IPS-NIHi11 (cell line): ENCODE measurements around the gene HECTD1.
"Not testable (repeated sequence)": the region's sequence is repeated elsewhere in the genome, so short reads cannot be mapped to it uniquely, and the experiment has no call there.

Source experiments
- DNase-seq: peaks from one replicate; pipeline ENCODE4 v3.0.0; 2012; ENCODE audit warnings: mixed read lengths, low spot score

Gene HECTD1

DNA sequence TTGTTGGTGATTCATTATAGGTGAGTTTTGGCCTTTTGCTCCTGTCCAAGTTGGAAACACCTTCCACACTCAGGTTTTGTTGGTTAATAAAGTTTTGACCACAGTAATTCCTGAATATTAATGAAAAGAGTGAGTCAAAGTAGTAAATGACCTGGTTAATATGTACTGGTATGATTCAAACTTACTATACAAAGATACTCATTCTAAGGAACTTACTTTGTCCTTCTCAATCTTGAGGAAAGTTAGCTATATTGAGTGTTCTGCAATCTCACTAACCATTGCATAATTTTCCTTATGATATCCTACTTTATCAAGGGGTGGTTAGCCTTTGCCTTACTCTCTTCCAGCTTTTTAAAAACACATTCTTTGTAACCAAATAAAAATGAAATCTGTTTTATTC, 20.9 kb upstream of the HECTD1 start:
- DNase-seq = no peak

GRCh38 chr14:31224808-31225207, 17.2 kb upstream of the HECTD1 start:
- DNase-seq = no peak

DNA sequence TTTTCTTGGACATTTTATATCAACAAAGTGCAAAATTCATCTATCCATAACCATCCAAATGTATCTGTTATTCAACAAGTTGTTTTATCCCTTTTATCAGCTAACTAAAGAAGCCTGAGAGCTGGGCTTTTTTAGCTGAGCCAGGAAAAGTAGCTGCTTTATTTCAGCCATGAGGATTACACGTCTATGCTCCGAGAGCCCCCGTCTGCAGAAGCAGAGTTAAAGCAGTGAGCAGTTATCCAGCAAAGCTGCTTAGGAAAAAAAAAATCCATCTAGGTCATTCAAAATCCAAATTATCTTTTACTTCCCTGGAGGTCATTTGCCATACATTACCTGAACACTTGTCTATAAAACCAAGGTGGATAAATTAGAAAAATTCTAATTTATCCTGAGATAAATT, 15.7 kb upstream of the HECTD1 start:
- DNase-seq = no peak

GRCh38 chr14:31222834-31223233, 15.2 kb upstream of the HECTD1 start:
- no peak for DNase-seq

DNA sequence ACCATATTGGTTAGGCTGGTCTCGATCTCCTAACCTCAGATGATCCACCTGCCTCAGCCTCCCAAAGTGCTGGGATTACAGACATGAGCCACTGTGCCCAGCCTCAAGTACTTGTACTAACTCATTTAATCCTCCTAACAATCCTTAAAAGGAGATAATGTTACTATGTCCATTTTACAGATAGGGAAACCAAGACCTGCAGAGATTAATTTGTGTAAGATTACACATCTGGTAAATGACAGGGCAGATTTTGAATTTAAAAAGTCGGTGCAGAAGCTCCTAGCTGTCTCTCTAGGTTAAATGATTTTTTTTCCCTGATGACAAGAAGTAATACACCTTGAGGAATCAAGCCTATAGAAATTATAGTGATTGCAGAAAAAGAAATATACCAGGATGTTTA, 13.7 kb upstream of the HECTD1 start:
- no peak for DNase-seq

DNA sequence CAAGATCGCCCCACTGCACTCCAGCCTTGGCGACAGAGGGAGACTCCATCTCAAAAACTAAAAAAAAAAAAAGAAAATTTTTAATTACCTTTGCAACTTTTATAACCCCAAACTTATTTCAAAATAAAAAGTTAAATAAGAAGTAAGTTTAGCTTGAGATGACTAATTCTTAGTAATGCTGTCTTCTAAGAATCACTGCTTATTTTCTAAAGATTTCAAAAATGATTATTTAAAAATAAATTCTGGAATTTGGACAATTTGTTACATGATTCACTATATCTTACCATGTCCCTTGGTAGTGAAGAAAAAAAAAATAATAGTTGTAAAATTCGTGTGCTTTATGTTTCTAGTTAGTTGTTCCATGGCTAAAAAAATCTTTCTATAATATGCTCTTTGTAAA, 11.6 kb upstream of the HECTD1 start:
- DNase-seq = no peak

DNA sequence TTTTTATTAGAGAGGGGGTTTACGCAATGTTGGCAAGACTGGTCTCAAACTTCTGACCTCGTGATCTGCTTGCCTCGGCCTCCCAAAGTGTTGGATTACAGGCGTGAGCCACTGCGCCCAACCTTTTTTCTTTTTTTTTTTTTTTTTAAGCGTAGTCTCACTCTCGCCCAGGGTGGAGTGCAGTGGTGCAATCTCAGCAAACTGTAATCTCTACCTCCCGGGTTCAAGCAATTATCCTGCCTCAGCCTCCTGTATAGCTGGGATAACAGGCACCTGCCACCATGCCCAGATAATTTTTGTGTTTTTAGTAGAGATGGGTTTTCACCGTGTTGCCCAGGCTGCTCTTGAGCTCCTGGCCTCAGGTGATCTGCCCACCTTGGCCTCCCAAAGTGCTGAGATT, 8.8 kb upstream of the HECTD1 start:
- DNase-seq = no peak

DNA sequence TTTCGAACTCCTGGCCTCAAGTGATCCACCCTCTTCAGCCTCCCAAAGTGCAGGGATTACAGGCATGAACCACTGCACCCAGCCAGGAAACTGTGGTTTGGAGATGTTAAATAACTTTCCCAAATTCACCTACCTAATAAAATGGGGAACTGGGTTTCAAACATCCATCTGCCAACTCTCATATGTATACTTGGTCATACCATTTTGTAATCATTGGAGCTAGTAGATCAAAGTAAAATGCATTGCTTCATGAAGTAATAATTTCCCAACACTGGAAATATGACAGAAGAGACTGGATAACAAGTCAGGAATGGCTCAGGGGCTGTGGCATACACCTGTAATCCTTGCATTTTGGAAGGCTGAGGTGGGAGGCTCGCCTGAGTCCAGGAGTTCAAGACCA, 5.3 kb upstream of the HECTD1 start:
- DNase-seq = no peak

DNA sequence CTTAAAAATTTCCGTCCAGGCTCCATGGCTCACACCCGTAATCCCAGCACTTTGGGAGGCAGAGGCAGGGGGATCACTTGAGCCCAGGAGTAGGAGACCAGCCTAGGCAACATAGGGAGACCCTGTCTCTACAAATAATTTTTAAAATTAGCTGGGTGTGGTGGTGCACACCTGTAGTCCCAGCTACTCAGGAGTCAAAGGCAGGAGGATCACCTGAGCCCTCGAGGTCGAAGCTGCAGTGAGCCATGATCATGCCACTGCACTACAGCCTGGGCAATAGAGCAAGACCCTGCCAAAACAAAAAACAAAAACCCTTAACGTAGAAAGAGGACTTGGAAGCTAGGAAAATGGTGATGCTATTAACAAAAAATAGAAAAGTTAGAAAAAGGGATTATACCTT, 2.0 kb upstream of the HECTD1 start:
- DNase-seq = no peak

- DNase-seq = no peak
These were observed 1.2 kb upstream of the HECTD1 start for GRCh38 chr14:31208546-31209424.

GRCh38 chr14:31207287-31207754, 272 bp downstream of the HECTD1 start:
- peak; percentile 97 for DNase-seq

GRCh38 chr14:31206536-31207286, 882 bp downstream of the HECTD1 start:
- DNase-seq = peak; percentile 42

DNA sequence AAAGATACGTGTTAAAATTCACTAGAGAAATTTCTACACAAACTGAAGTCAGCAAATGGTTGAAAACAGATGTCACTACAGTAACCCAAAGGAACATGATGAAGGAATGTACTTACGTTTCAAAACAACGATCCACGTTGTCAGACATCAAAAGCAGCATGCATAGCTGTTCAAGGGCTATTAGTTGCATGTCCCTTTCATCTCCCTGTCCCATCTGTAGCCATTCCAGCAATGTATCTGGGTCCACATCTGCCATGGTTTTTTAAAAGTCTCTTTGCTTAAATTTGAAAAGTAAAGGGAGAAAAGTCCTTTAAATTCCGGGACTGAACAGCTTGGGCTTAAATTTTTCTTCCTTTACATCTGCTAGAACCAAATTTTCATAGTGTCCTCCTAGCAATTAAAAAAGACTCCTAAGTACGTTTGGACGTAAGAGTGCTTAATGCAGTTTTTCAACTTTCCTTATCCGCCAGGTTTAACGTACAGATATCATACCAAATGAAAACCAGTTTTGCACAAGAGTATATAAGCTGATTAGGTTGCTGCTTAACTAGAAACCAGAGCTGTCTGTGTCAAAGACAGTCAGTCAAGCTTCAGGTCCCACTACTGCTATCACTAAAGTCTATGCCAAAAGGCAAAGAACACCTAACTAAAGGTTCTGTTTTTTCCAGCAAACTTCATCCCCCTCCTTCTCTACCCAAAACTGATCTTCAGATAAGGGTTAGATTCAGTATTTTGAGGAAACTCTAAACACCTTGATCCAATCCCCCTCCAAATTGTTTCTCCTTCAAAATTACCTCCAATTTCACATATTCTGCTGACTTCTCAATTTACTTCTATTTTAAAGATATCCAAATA, 1.7 kb downstream of the HECTD1 start:
- DNase-seq = no peak

GRCh38 chr14:31204593-31205534, 2.7 kb downstream of the HECTD1 start:
- DNase-seq = no peak

DNA sequence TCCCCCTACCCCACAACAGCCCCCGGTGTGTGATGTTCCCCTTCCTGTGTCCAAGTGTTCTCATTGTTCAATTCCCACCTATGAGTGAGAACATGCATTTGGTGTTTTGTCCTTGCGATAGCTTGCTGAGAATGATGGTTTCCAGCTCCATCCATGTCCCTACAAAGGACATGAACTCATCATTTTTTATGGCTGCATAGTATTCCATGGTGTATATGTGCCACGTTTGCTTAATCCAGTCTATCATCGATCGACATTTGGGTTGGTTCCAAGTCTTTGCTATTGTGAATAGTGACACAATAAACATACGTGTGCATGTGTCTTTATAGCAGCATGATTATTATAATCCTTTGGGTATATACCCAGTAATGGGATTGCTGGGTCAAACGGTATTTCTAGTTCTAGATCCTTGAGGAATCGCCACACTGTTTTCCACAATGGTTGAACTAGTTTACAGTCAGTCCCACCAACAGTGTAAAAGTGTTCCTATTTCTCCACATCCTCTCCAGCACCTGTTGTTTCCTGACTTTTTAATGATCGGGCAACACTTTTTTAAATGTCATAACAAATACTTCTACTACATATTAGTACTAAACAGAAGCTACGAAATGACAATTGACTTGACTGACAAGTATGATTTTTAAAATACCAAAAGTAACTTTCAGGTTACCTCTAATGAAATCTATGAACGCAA, 3.5 kb downstream of the HECTD1 start:
- not testable (repeated sequence) for DNase-seq

- no peak for DNase-seq
These were observed 4.2 kb downstream of the HECTD1 start for GRCh38 chr14:31203414-31203742.

DNA sequence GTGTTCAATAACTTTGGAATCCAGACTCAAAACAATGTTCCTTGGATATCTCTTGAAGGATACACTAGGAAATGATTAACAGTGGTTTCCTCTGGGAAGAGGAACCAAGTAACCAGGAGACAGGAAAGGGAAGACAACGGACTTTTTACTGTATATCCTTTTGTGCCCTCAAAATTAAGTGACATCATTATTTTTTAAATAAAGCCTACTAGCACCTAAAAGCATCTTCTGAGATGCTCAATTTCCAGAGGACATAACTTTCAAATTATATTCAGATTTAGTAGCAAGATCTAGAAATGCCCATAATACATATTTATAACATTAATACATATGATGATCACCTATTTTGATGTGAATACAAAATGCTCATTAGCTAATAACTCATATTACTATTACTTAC, 6.5 kb downstream of the HECTD1 start:
- no peak for DNase-seq

GRCh38 chr14:31200702-31200990, 6.9 kb downstream of the HECTD1 start:
- no peak for DNase-seq

DNA sequence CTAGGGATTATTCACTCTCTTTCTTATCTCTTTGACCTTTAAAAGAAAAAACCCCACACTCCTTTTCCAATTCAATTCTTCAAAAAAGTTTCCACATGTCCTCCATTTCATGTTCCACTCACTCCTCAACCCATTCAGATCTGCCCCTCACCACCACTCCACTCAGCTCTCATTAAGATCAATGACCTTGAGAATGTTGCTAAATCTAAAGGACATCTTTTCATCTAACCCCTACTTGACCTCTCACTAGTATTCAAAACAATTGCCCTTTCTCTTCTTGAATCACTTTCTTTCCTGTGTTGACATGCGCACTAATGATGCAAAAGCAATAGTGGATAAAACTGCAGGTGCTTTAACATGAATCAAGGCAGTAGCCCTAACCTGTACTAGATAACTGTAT, 9.9 kb downstream of the HECTD1 start:
- DNase-seq = no peak

- no peak for DNase-seq
These were observed 10.6 kb downstream of the HECTD1 start for GRCh38 chr14:31196839-31197492.
